Right lobe of liver (tissue), 4 donors: ENCODE results near the gene TTLL4.

Experiments used
- CTCF ChIP-seq, 4 donors: fragments of 200-600 bp in 3 of 4; fragments of 450-650 bp in 1 of 4; IDR thresholded peaks; one replicate each; pipeline versions ENCODE4 v1.5.1 to v1.8.0; 2016 to 2022; ENCODE audit warnings: antibody characterized with exemption in 4 of 4, mild to moderate bottlenecking in 2 of 4
- POLR2A ChIP-seq: fragments of 450-650 bp; IDR thresholded peaks from one replicate; pipeline ENCODE4 v1.6.1; 2017; ENCODE audit warnings: antibody characterized with exemption, mild to moderate bottlenecking
- donor health status: DM: no; HTN: no; CAD: no.
- donor health status: DM: no; HTN: no; CAD: no.
- donor health status: DM: no; HTN: yes; CAD: no.

- TF ChIP-seq CTCF (IDR thresholded peaks at IDR 0.05) = no peak
- TF ChIP-seq POLR2A = no peak
Observed at GRCh38 chr2:218664653-218665052, 46.0 kb upstream of the TTLL4 start.
